GM12892 (cell line): ENCODE measurements around the gene GSK3B.

Experiments used
- POLR2A ChIP-seq: IDR thresholded peaks from 2 replicates; pipeline ENCODE4 v1.6.1; 2011; ENCODE audit warnings: low read depth, low read length, control low read depth
- POLR2AphosphoS5 ChIP-seq: IDR thresholded peaks from 2 replicates; pipeline ENCODE4 v1.6.1; 2011; ENCODE audit warnings: low read depth, low read length, control low read depth

GRCh38 chr3:119964294-119964693 lies 130.0 kb downstream of the GSK3B start:
- no peak for TF ChIP-seq POLR2AphosphoS5
- no peak for TF ChIP-seq POLR2A
